GM13976 (cell line): Measurements from ENCODE around the gene CLEC19A.
"Not testable (repeated sequence)": the region's sequence is repeated elsewhere in the genome, so short reads cannot be mapped to it uniquely, and the experiment has no call there.

ENCODE experiments used
- DNase-seq: peaks from one replicate; pipeline ENCODE4 v3.0.0; 2012; ENCODE audit warnings: low spot score
- in situ Hi-C: fragments of 300-500 bp; cut with MboI; formaldehyde crosslinking; loops from one replicate; pipeline ENCODE4 v1.12.0; 2022; ENCODE audit warnings: low sequenced_read_pairs, mixed read lengths, inconsistent platforms; ENCODE audit not compliant: unreplicated experiment
- TF ChIP-seq, protein P1 (sequence below): IDR thresholded peaks from 2 replicates; pipeline ENCODE4 v1.5.1; 2012; ENCODE audit warnings: borderline replicate concordance, mild to moderate bottlenecking; ENCODE audit not compliant: insufficient read depth; ENCODE audit errors: extremely low read depth, missing control alignments, control extremely low read depth

The CLEC19A gene

DNA sequence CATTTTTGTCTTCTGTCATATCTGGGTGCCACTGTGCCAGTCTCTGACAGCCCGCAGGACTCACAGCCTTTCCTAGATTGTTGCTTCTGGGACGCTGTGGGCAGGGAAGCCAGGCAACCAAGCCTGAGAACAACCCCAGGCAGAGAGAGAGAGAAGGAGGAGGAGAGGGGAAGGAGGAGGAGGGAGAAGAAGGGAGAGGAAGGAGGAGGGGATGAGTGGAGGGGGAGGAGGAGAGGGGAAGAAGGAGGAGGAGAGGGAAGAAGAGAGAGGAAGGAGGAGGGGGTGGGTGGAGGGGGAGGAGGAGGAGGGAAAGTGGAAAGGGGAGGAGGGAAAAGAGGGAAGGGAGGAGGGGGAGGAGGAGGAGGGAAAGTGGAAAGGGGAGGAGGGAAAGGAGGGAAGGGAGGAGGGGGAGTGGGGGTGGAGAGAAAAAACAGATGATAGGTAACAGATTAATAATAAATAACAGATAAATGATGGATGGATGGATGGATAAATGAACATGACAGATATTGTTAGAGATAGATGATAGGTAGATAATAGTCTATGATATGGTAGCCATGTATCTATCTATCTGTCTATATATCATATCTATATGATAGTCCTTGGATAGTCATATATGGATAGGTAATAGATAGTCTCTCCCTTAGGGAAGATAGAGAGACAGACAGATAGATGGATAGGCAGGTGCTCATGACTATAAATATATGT is 29.3 kb downstream of the CLEC19A start:
- TF ChIP-seq, protein P1, sequence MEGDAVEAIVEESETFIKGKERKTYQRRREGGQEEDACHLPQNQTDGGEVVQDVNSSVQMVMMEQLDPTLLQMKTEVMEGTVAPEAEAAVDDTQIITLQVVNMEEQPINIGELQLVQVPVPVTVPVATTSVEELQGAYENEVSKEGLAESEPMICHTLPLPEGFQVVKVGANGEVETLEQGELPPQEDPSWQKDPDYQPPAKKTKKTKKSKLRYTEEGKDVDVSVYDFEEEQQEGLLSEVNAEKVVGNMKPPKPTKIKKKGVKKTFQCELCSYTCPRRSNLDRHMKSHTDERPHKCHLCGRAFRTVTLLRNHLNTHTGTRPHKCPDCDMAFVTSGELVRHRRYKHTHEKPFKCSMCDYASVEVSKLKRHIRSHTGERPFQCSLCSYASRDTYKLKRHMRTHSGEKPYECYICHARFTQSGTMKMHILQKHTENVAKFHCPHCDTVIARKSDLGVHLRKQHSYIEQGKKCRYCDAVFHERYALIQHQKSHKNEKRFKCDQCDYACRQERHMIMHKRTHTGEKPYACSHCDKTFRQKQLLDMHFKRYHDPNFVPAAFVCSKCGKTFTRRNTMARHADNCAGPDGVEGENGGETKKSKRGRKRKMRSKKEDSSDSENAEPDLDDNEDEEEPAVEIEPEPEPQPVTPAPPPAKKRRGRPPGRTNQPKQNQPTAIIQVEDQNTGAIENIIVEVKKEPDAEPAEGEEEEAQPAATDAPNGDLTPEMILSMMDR, result no peak
- in situ Hi-C loops, result no loop called here
- DNase-seq, result no peak

DNA sequence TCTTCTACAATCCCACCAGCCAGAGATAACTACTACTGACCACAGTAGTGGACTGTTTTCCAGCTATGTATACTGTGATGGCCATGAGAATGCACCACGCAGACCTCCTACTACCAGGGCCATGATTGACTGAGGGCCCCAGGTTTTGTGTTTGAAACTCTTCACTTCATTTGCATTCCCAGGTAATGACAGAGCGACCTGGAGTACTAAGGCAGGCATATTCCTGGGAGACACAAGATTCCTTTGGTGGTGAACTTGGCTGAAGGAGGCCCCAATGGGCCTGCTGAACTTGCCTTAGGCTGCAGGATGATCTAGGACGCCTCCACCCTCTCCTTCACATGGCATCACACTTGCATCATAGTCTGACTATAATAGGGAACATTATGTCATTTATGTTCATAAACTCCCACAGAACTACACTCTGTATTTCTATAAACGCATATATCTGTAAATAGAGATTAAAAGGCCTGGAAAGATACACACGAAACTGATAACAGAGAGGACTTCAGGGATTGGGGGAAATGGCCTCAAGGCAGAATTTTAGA is 30.4 kb downstream of the CLEC19A start:
- in situ Hi-C loops, result no loop called here
- no peak for DNase-seq
- TF ChIP-seq, protein P1, result no peak

DNA sequence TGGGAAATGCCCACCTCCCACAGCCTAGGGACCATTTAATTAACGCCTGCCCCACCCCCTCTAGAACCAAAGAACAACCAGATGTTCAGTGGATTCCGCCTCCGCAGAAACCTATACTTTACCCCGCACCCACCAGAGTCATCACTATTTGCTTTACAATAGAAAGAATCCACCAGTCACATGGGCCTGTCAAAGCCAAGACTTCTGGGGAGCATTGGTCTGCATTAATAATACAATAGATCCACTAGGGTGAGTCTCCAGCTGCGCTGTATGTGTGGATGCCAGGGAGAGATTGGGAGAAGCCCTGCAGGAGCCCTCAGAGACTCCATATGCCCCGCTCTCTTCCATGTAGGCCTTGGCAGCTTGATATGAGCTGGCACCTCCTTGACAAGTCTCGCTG is 31.3 kb downstream of the CLEC19A start:
- no peak for DNase-seq
- in situ Hi-C loops, result no loop called here
- TF ChIP-seq, protein P1, result no peak

DNA sequence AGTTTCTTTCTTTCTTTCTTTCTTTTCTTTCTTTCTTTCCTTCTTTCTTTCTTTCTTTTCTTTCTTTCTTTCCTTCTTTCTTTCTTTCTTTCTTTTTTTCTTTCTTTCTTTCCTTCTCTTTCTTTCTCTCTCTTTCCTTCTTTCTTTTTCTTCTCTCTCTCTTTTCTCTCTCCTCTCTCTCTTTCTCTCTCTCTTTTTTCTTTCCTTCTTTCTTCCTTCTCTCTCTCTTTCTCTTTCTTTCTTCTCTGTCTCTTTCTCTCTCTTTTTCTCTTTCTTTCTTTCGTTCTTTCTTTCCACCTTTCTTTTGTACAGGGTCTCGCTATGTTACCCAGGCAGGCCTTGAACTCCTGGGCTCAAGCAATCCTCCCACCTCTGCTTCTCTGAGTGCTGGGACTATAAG is 35.7 kb downstream of the CLEC19A start:
- in situ Hi-C loops, result not testable (repeated sequence)

DNA sequence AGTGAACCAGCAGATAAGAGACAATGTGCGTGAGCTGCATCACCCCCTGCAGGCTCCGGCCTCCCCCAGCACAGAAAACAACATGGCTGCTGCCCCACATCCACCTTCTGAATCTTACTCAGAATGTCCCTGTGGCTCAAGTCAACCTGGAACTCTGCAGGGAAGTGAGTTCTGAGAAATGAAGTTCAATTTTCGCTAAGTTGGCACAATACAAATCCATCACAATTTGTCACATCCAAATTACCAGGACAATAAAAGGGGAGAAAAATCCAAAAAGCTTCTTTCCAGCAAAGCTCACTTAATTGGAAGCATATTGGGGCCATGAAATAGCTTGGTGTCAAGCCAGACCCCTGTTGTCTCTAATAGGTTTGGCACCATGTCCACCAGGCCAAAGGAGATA is 38.1 kb downstream of the CLEC19A start:
- TF ChIP-seq, protein P1, result no peak
- DNase-seq, result no peak
- in situ Hi-C loops, result no loop called here

More for the DNA sequence above, 35.7 kb downstream of the CLEC19A start:
- not testable (repeated sequence) for DNase-seq

DNA sequence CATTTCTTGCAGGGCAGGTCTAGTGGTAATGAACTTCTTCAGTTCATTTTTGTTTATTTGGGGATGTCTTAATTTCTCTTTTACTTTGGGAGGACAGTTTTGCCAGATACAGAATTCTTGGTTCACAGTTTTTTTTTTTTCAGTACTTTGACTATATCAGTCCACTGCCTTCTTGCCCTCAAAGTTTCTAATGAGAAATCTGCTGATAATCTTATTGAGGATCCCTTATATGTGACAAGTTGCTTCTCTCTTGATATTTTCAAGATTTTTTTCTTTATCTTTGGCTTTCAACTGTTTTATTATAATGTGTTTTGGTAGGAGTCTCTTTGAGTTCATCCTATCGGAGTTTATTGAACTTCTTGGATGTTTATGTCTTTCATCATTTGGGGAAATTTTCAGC is 42.8 kb downstream of the CLEC19A start:
- DNase-seq, result no peak
- in situ Hi-C loops, result no loop called here
- TF ChIP-seq, protein P1, result no peak

DNA sequence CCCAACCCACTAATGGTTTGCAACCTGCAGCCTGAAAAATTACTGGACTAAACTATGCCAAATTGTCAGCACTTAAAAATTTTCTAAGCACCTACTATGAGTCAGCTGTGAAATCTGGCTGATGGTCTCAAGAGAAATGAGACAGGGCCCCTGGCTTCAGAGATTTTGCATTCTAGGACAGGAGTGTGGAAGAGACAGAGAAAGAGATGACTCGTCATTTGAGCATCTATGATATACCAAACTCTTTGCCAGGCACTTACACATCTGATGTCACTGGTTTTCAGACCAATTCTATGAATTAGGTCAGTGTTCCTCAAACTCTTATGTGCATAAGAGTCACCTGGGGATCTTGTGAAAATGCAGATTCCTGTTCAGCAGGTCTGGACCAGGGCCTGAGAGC is 44.4 kb downstream of the CLEC19A start:
- TF ChIP-seq, protein P1, result no peak
- in situ Hi-C loops, result no loop called here
- DNase-seq, result no peak
